ENCODE measurements around the gene ZNF844.
"Not testable (repeated sequence)": the region's sequence is repeated elsewhere in the genome, so short reads cannot be mapped to it uniquely, and the experiment has no call there.

ZNF844 gene

DNA sequence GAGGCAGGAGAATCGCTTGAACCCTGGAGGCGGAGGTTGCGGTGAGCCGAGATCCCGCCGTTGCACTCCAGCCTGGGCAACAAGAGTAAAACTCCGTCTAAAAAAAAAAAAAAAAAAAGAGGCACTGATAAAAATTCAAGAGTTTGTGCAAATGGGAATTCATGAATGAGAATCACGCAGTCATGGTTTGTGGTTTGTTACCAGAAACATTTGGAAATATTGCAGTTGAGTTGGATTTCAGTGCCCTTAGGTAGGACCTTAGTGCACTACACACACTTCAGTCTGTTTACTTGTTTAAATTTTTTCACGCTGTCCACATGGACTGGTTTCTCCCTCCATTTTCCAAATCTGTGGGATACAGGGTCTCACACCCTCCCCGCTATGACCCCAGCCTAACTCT, 28.4 kb downstream of the ZNF844 start:
- DNase-seq = no peak

DNA sequence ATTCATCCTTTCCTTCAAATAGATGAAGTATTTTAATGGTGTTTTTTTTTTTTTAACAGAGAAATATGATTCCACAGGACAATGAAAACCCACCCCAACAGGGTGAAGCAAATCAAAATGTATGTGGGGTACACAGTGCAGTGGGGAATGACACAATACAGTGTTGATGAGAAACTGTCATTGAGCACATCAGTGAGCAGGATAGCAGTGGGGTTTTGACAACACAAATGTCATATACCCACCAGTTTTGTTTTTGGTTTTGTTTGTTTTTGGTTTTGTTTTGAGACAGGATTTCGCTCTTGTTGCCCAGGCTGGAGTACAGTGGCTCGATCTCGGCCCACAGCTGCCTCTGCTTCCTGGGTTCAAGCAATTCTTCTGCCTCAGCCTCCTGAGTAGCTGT, 29.2 kb downstream of the ZNF844 start:
- no peak for DNase-seq

DNA sequence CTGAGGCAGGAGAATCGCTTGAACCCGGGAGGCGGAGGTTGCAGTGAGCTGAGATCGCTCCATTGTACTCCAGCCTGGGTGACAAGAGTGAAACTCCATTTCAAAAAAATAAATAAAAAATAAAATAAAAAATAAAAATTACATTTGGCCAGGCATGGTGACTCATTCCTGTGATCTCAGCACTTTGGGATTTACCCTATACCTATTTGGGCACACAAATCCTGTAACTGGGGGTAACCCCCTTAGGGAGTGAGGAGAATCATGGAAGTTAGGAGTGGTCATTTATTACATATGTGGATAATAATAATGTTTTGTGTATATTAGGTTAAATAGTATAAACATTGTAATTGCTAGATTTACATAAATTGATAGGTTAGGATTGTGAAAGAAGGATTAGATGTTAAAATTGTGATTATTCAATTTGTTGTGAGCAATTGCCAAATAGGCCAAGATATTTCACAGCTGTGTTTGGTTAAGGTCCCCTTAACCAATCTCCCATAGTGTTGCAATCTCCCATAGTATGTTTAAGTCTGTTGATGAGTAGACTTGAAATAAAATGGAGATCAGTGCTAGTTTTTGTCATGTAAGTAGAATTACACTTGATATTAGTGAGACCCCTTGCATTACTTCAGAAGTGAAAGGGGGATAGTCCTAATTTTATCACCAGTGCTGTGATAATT, 30.7 kb downstream of the ZNF844 start:
- DNase-seq = no peak

DNA sequence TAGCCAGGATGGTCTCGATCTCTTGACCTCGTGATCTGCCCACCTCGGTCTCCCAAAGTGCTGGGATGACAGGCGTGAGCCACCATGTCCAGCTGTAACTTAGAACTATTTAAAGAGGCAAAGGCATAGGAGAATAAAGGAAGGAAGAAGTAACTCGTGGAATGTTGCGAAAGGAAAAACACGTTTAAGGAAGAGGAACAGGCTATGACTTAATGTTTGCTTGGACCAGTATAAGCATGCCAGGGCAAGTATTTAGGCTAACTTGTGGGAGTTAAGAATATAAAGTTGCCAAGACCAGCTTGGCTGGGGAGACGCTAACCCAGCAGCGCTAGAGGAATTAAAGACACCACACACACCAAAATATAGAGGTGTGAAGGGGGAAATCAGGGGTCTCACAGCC, 33.5 kb downstream of the ZNF844 start:
- DNase-seq = no peak

DNA sequence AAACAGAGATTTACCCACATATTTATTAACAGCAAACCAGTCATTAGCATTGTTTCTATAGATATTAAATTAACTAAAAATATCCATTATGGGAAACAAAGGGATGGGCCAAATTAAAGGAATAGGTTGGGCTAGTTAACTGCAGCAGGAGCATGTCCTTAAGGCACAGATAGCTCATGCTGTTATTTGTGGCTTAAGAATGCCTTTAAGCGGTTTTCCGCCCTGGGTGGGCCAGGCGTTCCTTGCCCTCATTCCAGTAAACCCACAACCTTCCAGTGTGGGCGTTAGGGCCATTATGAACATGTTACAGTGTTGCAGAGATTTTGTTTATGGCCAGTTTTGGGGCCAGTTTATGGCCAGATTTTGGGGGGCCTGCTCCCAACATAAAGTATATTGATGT, 39.4 kb downstream of the ZNF844 start:
- DNase-seq = not testable (repeated sequence)

DNA sequence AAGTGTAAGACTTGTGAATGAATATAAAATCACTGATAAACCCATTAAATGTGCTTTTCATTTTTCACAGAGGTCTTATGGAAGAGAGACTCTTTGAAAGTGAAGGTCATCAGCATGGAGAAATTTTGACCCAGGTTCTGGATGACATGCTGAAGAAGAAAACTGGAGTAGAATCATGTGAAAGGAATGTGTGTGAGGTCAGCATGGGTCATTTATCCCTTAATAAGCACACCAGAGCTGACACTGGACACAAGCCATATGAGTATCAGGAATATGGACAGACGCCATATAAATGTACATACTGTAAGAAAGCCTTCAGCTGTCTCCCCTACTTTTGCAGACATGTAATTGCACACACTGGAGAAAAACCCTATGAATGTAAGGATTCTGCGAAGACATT, 46.6 kb downstream of the ZNF844 start:
- no peak for DNase-seq

DNA sequence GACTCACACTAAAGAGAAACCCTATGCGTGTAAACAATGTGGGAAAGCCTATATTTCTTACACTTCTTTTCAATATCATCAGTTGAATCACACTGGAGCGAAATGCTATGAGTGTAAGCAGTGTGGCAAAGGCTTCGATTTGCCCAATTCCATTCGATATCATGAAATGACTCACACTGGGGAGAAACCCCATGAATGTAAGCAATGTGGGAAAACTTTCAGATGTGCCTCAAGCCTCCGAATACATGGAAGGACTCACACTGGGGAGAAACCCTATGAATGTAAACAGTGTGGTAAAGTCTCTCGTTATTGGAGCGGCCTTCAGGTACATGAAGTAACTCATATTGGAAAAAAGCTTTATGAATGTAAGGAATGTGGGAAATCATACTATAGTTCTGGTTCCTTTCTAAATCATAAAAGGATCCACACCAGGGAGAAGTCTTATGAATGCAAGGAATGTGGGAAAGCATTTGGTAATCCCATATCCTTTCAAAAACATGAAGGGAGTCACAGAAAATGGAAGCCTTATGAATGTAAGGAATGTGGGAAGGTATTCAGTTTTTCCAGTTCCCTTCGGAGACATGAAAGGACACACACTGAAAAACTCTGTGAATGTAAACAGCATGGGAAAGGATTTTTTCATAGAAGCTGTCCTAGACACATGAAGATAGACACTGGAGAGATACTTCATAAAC, 47.6 kb downstream of the ZNF844 start:
- no peak for DNase-seq

DNA sequence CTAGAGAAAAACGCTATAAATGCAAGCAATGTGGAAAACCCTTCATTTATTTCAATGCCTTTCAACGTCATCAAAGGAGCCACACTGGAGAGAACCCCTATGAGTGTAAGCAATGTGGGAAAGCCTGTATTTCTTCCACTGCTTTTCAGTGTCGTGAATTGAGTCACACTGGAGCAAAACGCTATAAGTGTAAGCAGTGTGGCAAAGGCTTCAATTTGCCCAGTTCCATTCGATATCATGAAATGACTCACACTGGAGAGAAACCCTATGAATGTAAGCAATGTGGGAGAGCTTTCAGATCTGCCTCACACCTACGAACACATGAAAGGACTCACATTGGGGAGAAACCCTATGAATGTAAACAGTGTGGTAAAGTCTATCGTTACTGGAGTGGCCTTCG, 48.2 kb downstream of the ZNF844 start:
- no peak for DNase-seq

DNA sequence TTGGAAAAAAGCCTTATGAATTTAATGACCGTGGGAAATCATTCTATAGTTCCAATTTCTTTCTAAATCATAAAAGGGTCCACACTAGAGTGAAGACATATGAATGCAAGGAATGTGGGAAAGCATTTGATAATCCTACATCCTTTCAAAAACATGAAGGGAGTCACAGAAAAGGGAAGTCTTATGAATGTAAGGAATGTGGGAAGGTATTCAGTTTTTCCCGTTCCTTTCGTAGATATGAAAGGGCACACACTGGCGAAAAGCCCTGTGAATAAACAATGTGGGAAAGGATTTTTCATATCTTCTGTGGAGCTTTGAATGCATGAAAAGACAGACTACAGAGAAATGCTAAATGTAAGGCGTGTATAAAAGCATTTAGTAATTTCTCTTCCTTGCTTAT, 48.6 kb downstream of the ZNF844 start:
- DNase-seq = no peak

DNA sequence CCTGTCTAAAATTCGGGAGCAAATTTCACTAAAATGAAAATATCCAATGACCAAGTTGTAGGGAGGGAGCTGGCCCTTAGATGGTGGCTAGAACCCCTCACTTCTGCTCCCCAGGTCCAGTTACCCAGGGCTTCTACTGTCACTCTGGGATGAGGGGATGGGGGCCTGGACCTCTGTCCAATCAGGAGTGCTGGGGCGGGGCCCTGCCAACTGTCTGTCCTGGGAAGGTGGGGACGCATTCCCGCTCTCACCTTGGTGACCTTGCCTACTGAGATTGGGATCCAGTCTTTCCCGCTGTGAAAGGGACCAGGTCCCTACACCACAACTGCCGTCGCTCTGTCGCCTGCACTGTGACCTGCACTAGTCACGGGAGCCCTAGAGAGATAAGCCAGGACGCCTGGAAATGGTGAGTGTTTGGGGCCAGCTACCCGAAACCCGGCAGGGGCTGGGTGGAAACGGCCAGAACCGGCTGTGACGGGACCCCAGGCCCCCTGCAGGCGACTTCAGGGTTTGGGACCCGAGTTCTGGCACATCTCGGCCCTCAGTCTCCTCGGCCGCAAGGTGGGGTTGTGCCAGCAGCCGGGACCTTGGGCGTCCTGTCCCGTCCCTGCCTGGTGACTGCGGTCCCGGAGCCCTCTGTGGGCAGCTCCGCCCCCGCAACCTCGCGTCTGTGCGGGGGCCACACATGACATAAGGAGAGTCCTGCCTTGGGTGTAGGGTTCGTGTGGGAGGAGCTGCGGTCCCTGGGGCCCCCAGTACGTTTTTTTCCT, 52.9 kb downstream of the ZNF844 start:
- DNase-seq = no peak

DNA sequence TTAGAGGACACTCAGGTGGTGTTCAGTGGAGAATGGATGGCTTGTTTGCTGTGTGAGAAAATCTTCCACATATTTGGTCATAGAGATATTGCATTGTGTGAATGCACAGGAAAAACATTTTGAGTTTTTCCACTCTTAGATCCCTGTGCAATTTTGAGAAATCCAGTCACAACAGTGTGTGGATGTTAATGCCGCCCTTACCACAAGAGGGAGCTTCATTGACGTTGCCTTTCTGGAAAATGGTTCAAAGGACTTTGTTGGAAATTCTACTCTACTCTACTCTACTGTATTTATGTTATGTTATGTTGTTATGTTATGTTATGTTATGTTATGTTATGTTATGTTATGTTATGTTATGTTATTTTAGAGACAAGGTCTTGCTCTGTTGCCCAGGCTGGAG, 62.2 kb downstream of the ZNF844 start:
- DNase-seq = no peak

All from activated naive CD4-positive, alpha-beta T cell (primary cell).